Osteoblast (primary cell): ENCODE results near the gene HMHB1. TPM values are rescaled to one million over a fixed set of nuclear protein-coding genes. Genes with fewer than 3 reads are reported as not detected.
A peak's percentile ranks its signal among the peaks of the same experiment; 100 is the strongest.

ENCODE experiments used
- DNase-seq: peaks from one replicate; pipeline ENCODE4 v3.0.0; 2011; ENCODE audit warnings: low spot score, mixed read lengths; ENCODE audit not compliant: insufficient read length; ENCODE audit errors: missing footprints
- H2AFZ ChIP-seq: 2 replicates; pipeline ENCODE4 v1.6.0; 2011; ENCODE audit warnings: mild to moderate bottlenecking, low read length
- H3K27ac ChIP-seq: 2 replicates; pipeline ENCODE4 v1.5.1; 2011; ENCODE audit warnings: mild to moderate bottlenecking, low read depth, low read length, moderate library complexity
- H3K27me3 ChIP-seq: 2 replicates; pipeline ENCODE4 v1.6.0; 2012; ENCODE audit warnings: mild to moderate bottlenecking, control low read depth, inconsistent platforms, low read length, moderate library complexity; ENCODE audit not compliant: insufficient read depth
- H3K36me3 ChIP-seq: 2 replicates; pipeline ENCODE4 v1.5.1; 2011; ENCODE audit warnings: mild to moderate bottlenecking, low read length, control low read depth, moderate library complexity; ENCODE audit not compliant: insufficient read depth
- H3K4me1 ChIP-seq: 2 replicates; pipeline ENCODE4 v1.5.1; 2011; ENCODE audit warnings: mild to moderate bottlenecking, low read length, control low read depth, moderate library complexity; ENCODE audit not compliant: insufficient read depth
- H3K4me2 ChIP-seq: 2 replicates; pipeline ENCODE4 v1.6.0; 2011; ENCODE audit warnings: mild to moderate bottlenecking, low read length; ENCODE audit not compliant: insufficient read depth
- H3K4me3 ChIP-seq: fragments of 200-600 bp; sonication (generic); 3 replicates; pipeline ENCODE4 v1.5.1; 2012; ENCODE audit warnings: mild to moderate bottlenecking, low read length, inconsistent platforms; ENCODE audit not compliant: insufficient read depth
- H3K79me2 ChIP-seq: 2 replicates; pipeline ENCODE4 v1.6.0; 2012; ENCODE audit warnings: mild to moderate bottlenecking, low read length, control low read depth, inconsistent platforms; ENCODE audit not compliant: insufficient read depth
- H3K9me3 ChIP-seq: 2 replicates; pipeline ENCODE4 v1.5.1; 2011; ENCODE audit warnings: low read depth, low read length, control low read depth
- H4K20me1 ChIP-seq: 2 replicates; pipeline ENCODE4 v1.6.0; 2012; ENCODE audit warnings: mild to moderate bottlenecking, low read length, control low read depth; ENCODE audit not compliant: insufficient read depth
- CTCF ChIP-seq: IDR thresholded peaks from 2 replicates; pipeline ENCODE4 v1.5.1; 2011; ENCODE audit warnings: mild to moderate bottlenecking, low read depth, low read length, moderate library complexity; ENCODE audit errors: extremely low read depth
- total RNA-seq: library from RNA; depleted of rRNA; stranded (reverse); fragments of >200 nt; gene quantifications from 2 replicates; pipeline ENCODE4 v1.2.3, GENCODE V29; 2012

The HMHB1 gene
- total RNA-seq, 1 donor: not detected

GRCh38 chr5:143824851-143825720 is 13.1 kb downstream of the HMHB1 start:
- Histone ChIP-seq H4K20me1 (no peaks in the 10 kb centered on the region), H3K27ac (no peak overlapping the region), H3K9me3 (no peaks in the 10 kb centered on the region), H3K36me3 (no peaks in the 10 kb centered on the region), H3K4me3 (no peak overlapping the region), H3K4me1 (peaks cover 16% of the 10 kb centered on the region), H3K27me3 (no peaks in the 10 kb centered on the region), H3K79me2 (no peaks in the 10 kb centered on the region), H3K4me2 (no peak overlapping the region), H2AFZ (peak overlapping the region; percentile 44)
- peak; percentile 46 for DNase-seq
- peak; percentile 97 for TF ChIP-seq CTCF

- H4K20me1 ChIP-seq: no peaks in the 10 kb centered on the region
- no peaks in the 10 kb centered on the region for H3K79me2 ChIP-seq
- peak overlapping the region; percentile 2 for H3K4me2 ChIP-seq
- no peak overlapping the region for H2AFZ ChIP-seq
- H3K36me3 ChIP-seq: no peaks in the 10 kb centered on the region
- no peaks in the 10 kb centered on the region for H3K9me3 ChIP-seq
- TF ChIP-seq CTCF: no peak
- H3K27ac ChIP-seq: peak overlapping the region; percentile 11
- H3K27me3 ChIP-seq: no peaks in the 10 kb centered on the region
- DNase-seq: peak; percentile 35
- H3K4me1 ChIP-seq: peaks cover 16% of the 10 kb centered on the region
- H3K4me3 ChIP-seq: no peak overlapping the region
Measured at GRCh38 chr5:143826951-143827444, 15.0 kb downstream of the HMHB1 start.

- no peaks in the 10 kb centered on the region for H3K9me3 ChIP-seq
- no peaks in the 10 kb centered on the region for H3K27me3 ChIP-seq
- no peak overlapping the region for H3K4me2 ChIP-seq
- H3K27ac ChIP-seq: no peak overlapping the region
- no peaks in the 10 kb centered on the region for H3K79me2 ChIP-seq
- no peaks in the 10 kb centered on the region for H3K36me3 ChIP-seq
- H2AFZ ChIP-seq: no peak overlapping the region
- H4K20me1 ChIP-seq: no peaks in the 10 kb centered on the region
- no peak for TF ChIP-seq CTCF
- no peak for DNase-seq
- peaks cover 16% of the 10 kb centered on the region for H3K4me1 ChIP-seq
- no peak overlapping the region for H3K4me3 ChIP-seq
Measured at GRCh38 chr5:143828710-143829109, 16.7 kb downstream of the HMHB1 start.

GRCh38 chr5:143833177-143833576 is 21.2 kb downstream of the HMHB1 start:
- Histone ChIP-seq H3K4me2 (no peak overlapping the region), H4K20me1 (no peaks in the 10 kb centered on the region), H3K36me3 (no peaks in the 10 kb centered on the region), H3K9me3 (no peaks in the 10 kb centered on the region), H3K4me1 (peaks cover 7% of the 10 kb centered on the region), H3K27me3 (no peaks in the 10 kb centered on the region), H3K79me2 (no peaks in the 10 kb centered on the region), H2AFZ (no peak overlapping the region), H3K27ac (no peak overlapping the region), H3K4me3 (no peak overlapping the region)
- no peak for TF ChIP-seq CTCF
- no peak for DNase-seq
